Heart left ventricle (tissue), 16 donors: Measurements from ENCODE around the gene ATP7A. TPM values are rescaled to one million over a fixed set of nuclear protein-coding genes. Genes with fewer than 3 reads are reported as not detected.

Experiments used
- ATAC-seq, 4 donors: fragments of 200-7000 bp; cut with Tn5 transposase; one replicate each; pipeline ENCODE4 v1.9.1; 2020 to 2022; ENCODE audit warnings: moderate library complexity in 4 of 4, mild to moderate bottlenecking in 3 of 4, moderate number of reproducible peaks in 1 of 4
- DNase-seq, 5 donors: peaks; one replicate each; pipeline ENCODE4 v3.0.0-alpha.2; 2020
- H3K27ac ChIP-seq, 12 donors: fragments of 200-600 bp; sonication (generic) in 4 of 12; one replicate each; pipeline versions ENCODE4 v1.5.0 to v1.8.0; 2016 to 2022; ENCODE audit warnings: mild to moderate bottlenecking in 2 of 12
- H3K27me3 ChIP-seq, 9 donors: fragments of 200-600 bp; sonication (generic) in 2 of 9; one replicate each; pipeline versions ENCODE4 v1.5.1 to v1.8.0; 2016 to 2022; ENCODE audit warnings: mild to moderate bottlenecking in 3 of 9
- H3K36me3 ChIP-seq, 9 donors: fragments of 200-600 bp; sonication (generic) in 2 of 9; one replicate each; pipeline versions ENCODE4 v1.5.0 to v1.8.0; 2018 to 2022; ENCODE audit warnings: mild to moderate bottlenecking in 2 of 9
- H3K4me1 ChIP-seq, 12 donors: fragments of 200-600 bp; sonication (generic) in 4 of 12; one replicate each; pipeline versions ENCODE4 v1.5.0 to v1.8.0; 2016 to 2022; ENCODE audit warnings: mild to moderate bottlenecking in 3 of 12
- H3K4me3 ChIP-seq, 12 donors: fragments of 200-600 bp; sonication (generic) in 4 of 12; one replicate each; pipeline versions ENCODE4 v1.5.0 to v1.8.0; 2017 to 2022; ENCODE audit warnings: mild to moderate bottlenecking in 9 of 12, moderate library complexity in 4 of 12
- H3K9me3 ChIP-seq, 12 donors: fragments of 200-600 bp; sonication (generic) in 4 of 12; one replicate each; pipeline versions ENCODE4 v1.5.0 to v1.8.0; 2016 to 2022; ENCODE audit warnings: mild to moderate bottlenecking in 1 of 12
- POLR2A ChIP-seq, 2 donors: fragments of 450-650 bp; IDR thresholded peaks; one replicate each; pipeline ENCODE4 v1.6.1; 2017; ENCODE audit warnings: antibody characterized with exemption in 2 of 2, mild to moderate bottlenecking in 2 of 2, moderate library complexity in 2 of 2
- WGBS, 4 donors: extraction: QIAGEN DNeasy Blood & Tissue Kit in 2 of 4; methylation state at CpG; one replicate each; pipeline versions ENCODE4 v1.1.5 to v1.1.7; 2013 to 2018; 5-methylcytosine and 5-hydroxymethylcytosine counted together
- intact Hi-C, 10 donors: fragments of 100-400 bp; cut with DNase I; formaldehyde crosslinking; loops; one replicate each; pipeline versions ENCODE4 v1.11.1 to v1.14.2; 2022
- polyA plus RNA-seq, 2 donors: library from polyadenylated mRNA; stranded (reverse); fragments of 200-250 nt; gene quantifications; one replicate each; pipeline ENCODE4 v1.2.3, GENCODE V29; 2013
- total RNA-seq, 9 donors: library from RNA; depleted of rRNA in 2 of 9; stranded (reverse); fragments of >200 nt in 2 of 9; fragmentation: NEBNext Ultra II Directional in 3 of 9; extraction: Animal tissue kit (Norgen Biotek cat#: 25700) in 3 of 9; gene quantifications; one replicate each; pipeline versions ENCODE4 v1.1.0 to v1.2.4, GENCODE V29; 2016 to 2023
- TF ChIP-seq, protein P1 (sequence below), 12 donors: fragments of 200-600 bp; sonication (generic) in 4 of 12; IDR thresholded peaks; one replicate each; pipeline versions ENCODE4 v1.5.0 to v1.8.0; 2018 to 2022; ENCODE audit warnings: antibody characterized with exemption in 12 of 12, mild to moderate bottlenecking in 5 of 12
- donor health status: ischemic (EF 13 %, LVEDD 7.1; RV severe dilation, severe dysfunction).
- donor health status: healthy with polysubstance abuse.
- donor health status: DM: no; HTN: yes; CAD: no.
- donor health status: DM: no; HTN: no; CAD: no.
- donor health status: ischemic (EF 25% LVEDD 6.9; RV normal size, moderate dysfunction).
- donor health status: ischemic (EF 25% LVEDD 5.7; RV mildly dilated, moderate dysfunction).
- donor health status: healthy.
- donor health status: DM: yes; HTN: yes; CAD: no.
- donor health status: ischemic (EF 35%, LVEDD 5.7; RV mildly dilated, moderate dysfunction).
- donor health status: nonischemic (EF 11% LVEDD 7.7; RV severe dilation, severe dysfunction).
- donor health status: DM: yes; HTN: yes; CAD: no.
- donor health status: PGD.
- donor health status: ischemic (EF 29% LVEDD 5.4; RV normal size, mild dysfunction).
- donor health status: nonischemic (EF 23%, LVEDD 6.1; RV moderate dilation, normal function).

Gene ATP7A
- total and polyA plus RNA-seq, 11 donors = 1.4 to 9.3 (median 5.5) TPM

DNA sequence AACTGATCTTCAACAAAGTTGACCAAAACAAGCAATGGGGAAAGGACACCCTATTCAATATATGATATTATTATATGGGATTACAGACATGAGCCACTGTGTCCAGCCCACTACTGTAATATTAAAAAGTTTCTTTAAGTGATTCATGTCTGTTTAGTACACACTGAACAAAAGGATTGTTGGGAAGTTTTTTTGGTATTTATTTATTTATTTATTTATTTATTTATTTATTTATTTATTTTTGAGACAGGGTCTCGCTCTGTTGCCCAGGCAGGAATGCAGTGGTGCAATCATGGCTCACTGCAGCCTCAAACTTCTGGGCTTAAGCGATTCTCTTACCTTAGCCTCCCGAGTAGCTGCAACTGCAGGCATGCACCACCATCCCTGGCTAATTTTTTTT lies 117.3 kb downstream of the ATP7A start:
- no peak for ATAC-seq

DNA sequence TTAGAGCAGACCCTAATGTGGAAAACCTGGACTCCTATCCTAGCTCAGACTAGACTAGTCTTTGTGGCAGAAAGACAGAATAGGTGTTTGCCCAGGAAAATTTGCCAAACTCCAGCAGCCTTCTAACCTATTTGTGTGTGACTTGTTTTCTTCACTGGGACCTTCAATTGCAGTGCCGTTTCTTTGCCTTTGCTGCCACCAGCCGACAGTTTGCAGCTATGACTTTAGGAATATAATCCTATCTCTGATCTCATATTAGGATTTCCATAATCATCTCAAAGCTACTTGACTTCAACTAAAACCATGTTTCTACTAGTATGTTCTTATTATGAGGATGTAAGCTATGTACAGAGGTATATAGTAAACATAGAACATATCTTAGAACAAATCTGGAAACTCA lies 119.2 kb downstream of the ATP7A start:
- DNase-seq (peak in 1 of 5 donors; percentile 6), ATAC-seq (no peak)
- Histone ChIP-seq H3K9me3 (no peaks in the 10 kb centered on the region), H3K27ac (no peak overlapping the region), H3K27me3 (no peaks in the 10 kb centered on the region), H3K4me1 (no peaks in the 10 kb centered on the region), H3K4me3 (no peak overlapping the region), H3K36me3 (peaks cover 0 to 16% (median 0%) of the 10 kb centered on the region in 9 donors)
- 34 to 54% (median 41%) methylated on average over 2 of the region's 2 CpGs for WGBS, 4 donors
- intact Hi-C loops = loop anchor here in 8 of 10 donors (5.0 to 10.0 kb wide), 3 partner anchors 115 to 125 kb away; partner anchors contain the start of gene ATP7A (in 7 of the 8)
- TF ChIP-seq POLR2A (IDR thresholded peaks at IDR 0.05) = no peak
- TF ChIP-seq, protein P1, sequence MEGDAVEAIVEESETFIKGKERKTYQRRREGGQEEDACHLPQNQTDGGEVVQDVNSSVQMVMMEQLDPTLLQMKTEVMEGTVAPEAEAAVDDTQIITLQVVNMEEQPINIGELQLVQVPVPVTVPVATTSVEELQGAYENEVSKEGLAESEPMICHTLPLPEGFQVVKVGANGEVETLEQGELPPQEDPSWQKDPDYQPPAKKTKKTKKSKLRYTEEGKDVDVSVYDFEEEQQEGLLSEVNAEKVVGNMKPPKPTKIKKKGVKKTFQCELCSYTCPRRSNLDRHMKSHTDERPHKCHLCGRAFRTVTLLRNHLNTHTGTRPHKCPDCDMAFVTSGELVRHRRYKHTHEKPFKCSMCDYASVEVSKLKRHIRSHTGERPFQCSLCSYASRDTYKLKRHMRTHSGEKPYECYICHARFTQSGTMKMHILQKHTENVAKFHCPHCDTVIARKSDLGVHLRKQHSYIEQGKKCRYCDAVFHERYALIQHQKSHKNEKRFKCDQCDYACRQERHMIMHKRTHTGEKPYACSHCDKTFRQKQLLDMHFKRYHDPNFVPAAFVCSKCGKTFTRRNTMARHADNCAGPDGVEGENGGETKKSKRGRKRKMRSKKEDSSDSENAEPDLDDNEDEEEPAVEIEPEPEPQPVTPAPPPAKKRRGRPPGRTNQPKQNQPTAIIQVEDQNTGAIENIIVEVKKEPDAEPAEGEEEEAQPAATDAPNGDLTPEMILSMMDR (IDR thresholded peaks at IDR 0.05) = peak; percentile 15 to 47 (median 34)

More for the DNA sequence above, 117.3 kb downstream of the ATP7A start:
- intact Hi-C loops = loop anchor here in 8 of 10 donors (5.0 to 10.0 kb wide), 3 partner anchors 113 to 123 kb away; partner anchors contain the start of gene ATP7A (in 7 of the 8)
- Histone ChIP-seq H3K4me3 (no peak overlapping the region), H3K4me1 (no peaks in the 10 kb centered on the region), H3K36me3 (peaks cover 0 to 10% (median 0%) of the 10 kb centered on the region in 9 donors), H3K9me3 (no peaks in the 10 kb centered on the region), H3K27me3 (peaks cover 0 to 4% (median 0%) of the 10 kb centered on the region in 9 donors), H3K27ac (no peak overlapping the region)
- TF ChIP-seq, protein P1 (IDR thresholded peaks at IDR 0.05) = no peak
- TF ChIP-seq POLR2A (IDR thresholded peaks at IDR 0.05) = no peak
- DNase-seq = no peak
- 84 to 98% (median 90%) methylated on average over 3 of the region's 3 CpGs for WGBS, 4 donors

GRCh38 chrX:78035061-78035460 lies 124.6 kb downstream of the ATP7A start:
- H3K36me3 ChIP-seq = peaks cover 0 to 24% (median 0%) of the 10 kb centered on the region in 9 donors
- DNase-seq (no peak), ATAC-seq (no peak)
- no peaks in the 10 kb centered on the region for H3K27me3 ChIP-seq
- intact Hi-C loops = no loop called here
- no peak overlapping the region for H3K4me3 ChIP-seq
- H3K9me3 ChIP-seq = no peaks in the 10 kb centered on the region
- no peaks in the 10 kb centered on the region for H3K4me1 ChIP-seq
- TF ChIP-seq POLR2A (IDR thresholded peaks at IDR 0.05) = no peak
- TF ChIP-seq, protein P1 (IDR thresholded peaks at IDR 0.05) = no peak
- no peak overlapping the region for H3K27ac ChIP-seq
- 60 to 95% (median 81%) methylated on average over 6 of the region's 6 CpGs for WGBS, 4 donors

- DNase-seq = no peak
- Histone ChIP-seq H3K36me3 (peaks cover 0 to 26% (median 2%) of the 10 kb centered on the region in 9 donors), H3K4me3 (no peak overlapping the region), H3K4me1 (no peaks in the 10 kb centered on the region), H3K27ac (no peak overlapping the region), H3K27me3 (no peaks in the 10 kb centered on the region), H3K9me3 (no peaks in the 10 kb centered on the region)
- ATAC-seq = no peak
- intact Hi-C loops = no loop called here
- 81 to 98% (median 90%) methylated on average over 3 of the region's 3 CpGs for WGBS, 4 donors
- TF ChIP-seq, protein P1 (IDR thresholded peaks at IDR 0.05) = no peak
- no peak for TF ChIP-seq POLR2A (IDR thresholded peaks at IDR 0.05)
These were observed 127.4 kb downstream of the ATP7A start for GRCh38 chrX:78037881-78038280.
